ENCODE data around the gene MED25. TPM values are rescaled to one million over a fixed set of nuclear protein-coding genes. Genes with fewer than 3 reads are reported as not detected.

MED25 gene
- total and polyA plus RNA-seq, 2 experiments from 2014 or later, result 29.6 to 83.9 TPM

GRCh38 chr19:49850487-49851342, 32.6 kb downstream of the MED25 start, which contains the start of gene PTOV1:
Gene PTOV1, plus strand, starts transcription at chr19:49851159.
- Histone ChIP-seq H2AFZ (peak within 1 kb of the TSS; percentile 64), H3K4me1 (ENCODE audit: insufficient read depth) (peaks cover 12% of the 10 kb centered on the region), H3K27ac (peak within 1 kb of the TSS; percentile 100), H3K4me3 (peak within 1 kb of the TSS; percentile 66), H4K20me1 (ENCODE audit: insufficient read depth, poor library complexity, severe bottlenecking) (peaks cover 41% of the 10 kb centered on the region), H3K9me2 (replicated peaks; ENCODE audit: insufficient read depth) (no peaks in the 10 kb centered on the region), H3K36me3 (replicated peaks; ENCODE audit: insufficient read depth, low read depth) (peaks cover 5% of the 10 kb centered on the region), H3K4me2 (peak within 1 kb of the TSS; percentile 99), H3K9me3 (ENCODE audit: low read depth) (no peaks in the 10 kb centered on the region), H3K79me2 (peaks cover 62% of the 10 kb centered on the region), H3K27me3 (no peaks in the 10 kb centered on the region)
- TF ChIP-seq EZH2phosphoT487 (IDR thresholded peaks at IDR 0.05; ENCODE audit: low read depth, severe bottlenecking, unreplicated experiment) (no peak), EZH2 (IDR thresholded peaks at IDR 0.05; ENCODE audit: borderline replicate concordance) (no peak)
- TF ChIP-seq, protein P1, sequence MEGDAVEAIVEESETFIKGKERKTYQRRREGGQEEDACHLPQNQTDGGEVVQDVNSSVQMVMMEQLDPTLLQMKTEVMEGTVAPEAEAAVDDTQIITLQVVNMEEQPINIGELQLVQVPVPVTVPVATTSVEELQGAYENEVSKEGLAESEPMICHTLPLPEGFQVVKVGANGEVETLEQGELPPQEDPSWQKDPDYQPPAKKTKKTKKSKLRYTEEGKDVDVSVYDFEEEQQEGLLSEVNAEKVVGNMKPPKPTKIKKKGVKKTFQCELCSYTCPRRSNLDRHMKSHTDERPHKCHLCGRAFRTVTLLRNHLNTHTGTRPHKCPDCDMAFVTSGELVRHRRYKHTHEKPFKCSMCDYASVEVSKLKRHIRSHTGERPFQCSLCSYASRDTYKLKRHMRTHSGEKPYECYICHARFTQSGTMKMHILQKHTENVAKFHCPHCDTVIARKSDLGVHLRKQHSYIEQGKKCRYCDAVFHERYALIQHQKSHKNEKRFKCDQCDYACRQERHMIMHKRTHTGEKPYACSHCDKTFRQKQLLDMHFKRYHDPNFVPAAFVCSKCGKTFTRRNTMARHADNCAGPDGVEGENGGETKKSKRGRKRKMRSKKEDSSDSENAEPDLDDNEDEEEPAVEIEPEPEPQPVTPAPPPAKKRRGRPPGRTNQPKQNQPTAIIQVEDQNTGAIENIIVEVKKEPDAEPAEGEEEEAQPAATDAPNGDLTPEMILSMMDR (IDR thresholded peaks at IDR 0.05; ENCODE audit: poor library complexity), result no peak
- DNase-seq (ENCODE audit: low spot score), result peak; percentile 97
- WGBS (ENCODE audit: low lambda C conversion rate, missing lambda C conversion rate), result 2% methylated on average over 42 of the region's 98 CpGs

- peak overlapping the region; percentile 64 for H2AFZ ChIP-seq
- 3% methylated on average over 40 of the region's 78 CpGs for WGBS (ENCODE audit: low lambda C conversion rate, missing lambda C conversion rate)
- peaks cover 50% of the 10 kb centered on the region for H4K20me1 ChIP-seq (ENCODE audit: insufficient read depth, poor library complexity, severe bottlenecking)
- H3K9me3 ChIP-seq (ENCODE audit: low read depth), result no peaks in the 10 kb centered on the region
- H3K27me3 ChIP-seq, result no peaks in the 10 kb centered on the region
- H3K9me2 ChIP-seq (replicated peaks; ENCODE audit: insufficient read depth), result no peaks in the 10 kb centered on the region
- peak; percentile 53 for DNase-seq (ENCODE audit: low spot score)
- peak overlapping the region; percentile 99 for H3K4me2 ChIP-seq
- peaks cover 5% of the 10 kb centered on the region for H3K36me3 ChIP-seq (replicated peaks; ENCODE audit: insufficient read depth, low read depth)
- H3K27ac ChIP-seq, result peak overlapping the region; percentile 100
- TF ChIP-seq, protein P1 (IDR thresholded peaks at IDR 0.05; ENCODE audit: poor library complexity), result no peak
- TF ChIP-seq EZH2 (IDR thresholded peaks at IDR 0.05; ENCODE audit: borderline replicate concordance) (no peak), EZH2phosphoT487 (IDR thresholded peaks at IDR 0.05; ENCODE audit: low read depth, severe bottlenecking, unreplicated experiment) (no peak)
- H3K4me3 ChIP-seq, result peak overlapping the region; percentile 66
- peaks cover 12% of the 10 kb centered on the region for H3K4me1 ChIP-seq (ENCODE audit: insufficient read depth)
- peaks cover 69% of the 10 kb centered on the region for H3K79me2 ChIP-seq
Observed at GRCh38 chr19:49851456-49852259, 33.6 kb downstream of the MED25 start.

- WGBS (ENCODE audit: low lambda C conversion rate, missing lambda C conversion rate), result 62% methylated on average over 14 of the region's 14 CpGs
- H4K20me1 ChIP-seq (ENCODE audit: insufficient read depth, poor library complexity, severe bottlenecking), result peaks cover 60% of the 10 kb centered on the region
Observed at GRCh38 chr19:49852631-49853126, 34.6 kb downstream of the MED25 start.

More at GRCh38 chr19:49852631-49853126, 34.6 kb downstream of the MED25 start:
- DNase-seq (ENCODE audit: low spot score), result no peak
- H3K9me2 ChIP-seq (replicated peaks; ENCODE audit: insufficient read depth), result no peaks in the 10 kb centered on the region
- no peaks in the 10 kb centered on the region for H3K9me3 ChIP-seq (ENCODE audit: low read depth)
- H3K79me2 ChIP-seq, result peaks cover 69% of the 10 kb centered on the region
- H3K27me3 ChIP-seq, result no peaks in the 10 kb centered on the region
- H3K4me3 ChIP-seq, result peak overlapping the region; percentile 66
- H2AFZ ChIP-seq, result no peak overlapping the region
- peaks cover 12% of the 10 kb centered on the region for H3K4me1 ChIP-seq (ENCODE audit: insufficient read depth)
- H3K36me3 ChIP-seq (replicated peaks; ENCODE audit: insufficient read depth, low read depth), result peaks cover 5% of the 10 kb centered on the region
- H3K4me2 ChIP-seq, result peak overlapping the region; percentile 99
- TF ChIP-seq EZH2 (IDR thresholded peaks at IDR 0.05; ENCODE audit: borderline replicate concordance) (no peak), EZH2phosphoT487 (IDR thresholded peaks at IDR 0.05; ENCODE audit: low read depth, severe bottlenecking, unreplicated experiment) (no peak)
- H3K27ac ChIP-seq, result no peak overlapping the region

Measured in hepatocyte (in vitro differentiated cells).